B cell (primary cell): ENCODE data around the gene ZFYVE16. TPM values are rescaled to one million over a fixed set of nuclear protein-coding genes. Genes with fewer than 3 reads are reported as not detected.

Source experiments
- ATAC-seq: fragments of 200-7000 bp; cut with Tn5 transposase; one replicate; pipeline ENCODE4 v1.10.0; 2021; ENCODE audit warnings: low read depth, mild to moderate bottlenecking, moderate number of reproducible peaks, moderate library complexity
- CTCF ChIA-PET: fragments of 350-600 bp; sonication (Branson Sonifier 250); formaldehyde crosslinking; loops from one replicate; lab custom pipeline; 2021; ENCODE audit warnings: antibody characterized with exemption, inconsistent platforms; lab: Charles Lee
- POLR2A ChIA-PET: fragments of 350-600 bp; sonication (Branson Sonifier 250); formaldehyde crosslinking; loops from one replicate; lab custom pipeline; 2021; ENCODE audit warnings: antibody characterized with exemption; lab: Charles Lee
- DNase-seq: peaks from one replicate; pipeline ENCODE4 v3.0.0; 2013
- H2AFZ ChIP-seq: 2 replicates; pipeline ENCODE4 v1.6.1; 2012; ENCODE audit warnings: mild to moderate bottlenecking, low read depth, low read length; ENCODE audit not compliant: insufficient read depth, poor library complexity, severe bottlenecking
- H3K27ac ChIP-seq, 2 donors: 1 replicate in 1 of 2; 2 replicates in 1 of 2; pipeline ENCODE4 v1.5.1; 2012 to 2013; ENCODE audit warnings: low read length in 2 of 2, mild to moderate bottlenecking in 2 of 2, moderate library complexity in 1 of 2
- H3K27me3 ChIP-seq, 4 experiments: fragments of 200-600 bp in 1 of 4; sonication (generic) in 1 of 4; replicated peaks in 1 of 4; 1 replicate in 2 of 4; 2 replicates in 2 of 4; pipeline versions ENCODE4 v1.6.1 to v1.7.0; 2013 to 2016; ENCODE audit warnings: low read length in 3 of 4, mild to moderate bottlenecking in 2 of 4, mixed read lengths in 1 of 4, moderate library complexity in 1 of 4; ENCODE audit not compliant: insufficient read depth in 4 of 4, control insufficient read depth in 3 of 4; ENCODE audit errors: control extremely low read depth in 1 of 4
- H3K36me3 ChIP-seq, 2 experiments: replicated peaks in 1 of 2; 1 replicate in 1 of 2; 2 replicates in 1 of 2; pipeline versions ENCODE4 v1.6.1 to v1.7.1; 2013; ENCODE audit warnings: low read length in 1 of 2; ENCODE audit not compliant: insufficient read depth in 2 of 2, control insufficient read depth in 1 of 2; ENCODE audit errors: control extremely low read depth in 1 of 2, extremely low read depth in 1 of 2
- H3K4me1 ChIP-seq, 2 donors: fragments of 200-600 bp in 1 of 2; sonication (generic) in 1 of 2; 1 replicate in 1 of 2; 2 replicates in 1 of 2; pipeline versions ENCODE4 v1.5.1 to v1.6.1; 2013 to 2017; ENCODE audit warnings: low read length in 2 of 2; ENCODE audit not compliant: control insufficient read depth in 2 of 2, insufficient read depth in 2 of 2
- H3K4me2 ChIP-seq: replicated peaks from 2 replicates; pipeline ENCODE3; 2012; ENCODE audit warnings: mild to moderate bottlenecking, low read depth, low read length; ENCODE audit not compliant: poor library complexity, severe bottlenecking
- H3K4me3 ChIP-seq, 5 experiments: fragments of 200-600 bp in 1 of 5; sonication (generic) in 1 of 5; 1 replicate in 3 of 5; 2 replicates in 2 of 5; pipeline versions ENCODE4 v1.5.1 to v1.7.0; 2011 to 2016; ENCODE audit warnings: low read length in 4 of 5, mild to moderate bottlenecking in 4 of 5, low read depth in 2 of 5, control low read depth in 1 of 5, moderate library complexity in 1 of 5; ENCODE audit not compliant: insufficient read depth in 1 of 5; ENCODE audit errors: control extremely low read depth in 1 of 5, extremely low read depth in 1 of 5
- H3K79me2 ChIP-seq: fragments of 200-600 bp; sonication (generic); one replicate; pipeline ENCODE4 v1.6.0; 2016; ENCODE audit warnings: low read length; ENCODE audit not compliant: control insufficient read depth, insufficient read depth
- H3K9ac ChIP-seq: fragments of 200-600 bp; sonication (generic); 2 replicates; pipeline ENCODE4 v1.6.1; 2017; ENCODE audit warnings: mild to moderate bottlenecking, low read length, moderate library complexity
- H3K9me3 ChIP-seq, 3 donors: one replicate each; pipeline versions ENCODE4 v1.6.1 to v1.7.1; 2013; ENCODE audit warnings: low read length in 2 of 3; ENCODE audit not compliant: control insufficient read depth in 2 of 3, insufficient read depth in 1 of 3; ENCODE audit errors: control extremely low read depth in 1 of 3
- H4K20me1 ChIP-seq: 2 replicates; pipeline ENCODE4 v1.6.0; 2012; ENCODE audit warnings: mild to moderate bottlenecking, low read length; ENCODE audit not compliant: insufficient read depth, control insufficient read depth, poor library complexity, severe bottlenecking
- H3K27ac Mint-ChIP-seq: one replicate; pipeline ENCODE4 v1.8.0; 2021; ENCODE audit warnings: mixed read lengths
- H3K27me3 Mint-ChIP-seq: one replicate; pipeline ENCODE4 v1.8.0; 2021; ENCODE audit warnings: mixed read lengths
- H3K4me1 Mint-ChIP-seq: one replicate; pipeline ENCODE4 v1.8.0; 2021; ENCODE audit warnings: mixed read lengths
- H3K4me3 Mint-ChIP-seq: one replicate; pipeline ENCODE4 v1.8.0; 2021; ENCODE audit warnings: mixed read lengths
- H3K9me3 Mint-ChIP-seq: one replicate; pipeline ENCODE4 v1.8.0; 2022; ENCODE audit warnings: mixed read lengths; ENCODE audit not compliant: insufficient read depth
- EZH2 ChIP-seq: IDR thresholded peaks from 2 replicates; pipeline ENCODE4 v1.6.1; 2012; ENCODE audit warnings: borderline replicate concordance, low read depth, mild to moderate bottlenecking, moderate library complexity, low read length; ENCODE audit not compliant: insufficient read depth, poor library complexity, severe bottlenecking
- WGBS: methylation state at CpG from one replicate; pipeline ENCODE4 v1.1.5; 2013; ENCODE audit warnings: missing lambda C conversion rate; ENCODE audit not compliant: insufficient coverage; 5-methylcytosine and 5-hydroxymethylcytosine counted together
- intact Hi-C: fragments of 100-400 bp; cut with micrococcal nuclease; formaldehyde crosslinking; loops from one replicate; pipeline ENCODE4 v1.10.0; 2022
- polyA plus RNA-seq: library from polyadenylated mRNA; depleted of rRNA; stranded (reverse); fragments of >200 nt; gene quantifications from 2 replicates; pipeline ENCODE4 v1.2.3, GENCODE V29; 2012
- total RNA-seq, 2 donors: library from RNA; stranded (reverse); fragments of 120-200 nt in 1 of 2; gene quantifications; 1 replicate in 1 of 2; 2 replicates in 1 of 2; pipeline versions ENCODE4 v1.2.3 to v1.2.4, GENCODE V29; 2013 to 2022
- TF ChIP-seq, protein P1 (sequence below): fragments of 200-600 bp; IDR thresholded peaks from one replicate; pipeline ENCODE4 v1.8.0; 2022; ENCODE audit warnings: antibody characterized with exemption, mild to moderate bottlenecking

The ZFYVE16 gene
- total and polyA plus RNA-seq, 2 donors (not counting 1 experiment from before 2014, with no cell fraction given), result 4.7 to 38.3 TPM

DNA sequence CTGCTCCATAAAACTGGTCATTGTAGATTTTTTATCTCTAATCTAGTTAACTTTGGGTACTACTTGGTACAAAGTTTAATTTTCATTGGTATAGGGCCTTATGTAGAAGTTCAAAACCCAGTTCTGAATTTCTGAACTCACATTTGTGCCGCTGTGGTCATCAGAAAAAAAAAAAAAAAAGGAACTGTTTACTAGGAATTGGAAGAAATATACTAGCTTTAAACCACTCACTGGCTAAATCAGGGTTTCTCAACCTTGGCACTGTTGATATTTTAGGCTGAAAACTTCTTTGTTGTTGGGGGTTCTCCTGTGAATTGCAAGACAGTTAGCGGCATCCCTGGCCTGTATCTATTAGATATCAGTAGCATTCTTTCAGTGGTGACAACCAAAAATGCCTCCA lies 4.1 kb upstream of the ZFYVE16 start:
- intact Hi-C loops, result loop anchor here (10.0 kb wide), 1 partner anchor 1169 kb away; the partner anchor contains the start of gene JMY
- no peak overlapping the region for H3K4me3 Mint-ChIP-seq

More for the DNA sequence above, 4.1 kb upstream of the ZFYVE16 start:
- ChIA-PET POLR2A (no interaction called here), CTCF (no interaction called here)
- H3K4me1 Mint-ChIP-seq, result peaks cover 25% of the 10 kb centered on the region
- TF ChIP-seq, protein P1, sequence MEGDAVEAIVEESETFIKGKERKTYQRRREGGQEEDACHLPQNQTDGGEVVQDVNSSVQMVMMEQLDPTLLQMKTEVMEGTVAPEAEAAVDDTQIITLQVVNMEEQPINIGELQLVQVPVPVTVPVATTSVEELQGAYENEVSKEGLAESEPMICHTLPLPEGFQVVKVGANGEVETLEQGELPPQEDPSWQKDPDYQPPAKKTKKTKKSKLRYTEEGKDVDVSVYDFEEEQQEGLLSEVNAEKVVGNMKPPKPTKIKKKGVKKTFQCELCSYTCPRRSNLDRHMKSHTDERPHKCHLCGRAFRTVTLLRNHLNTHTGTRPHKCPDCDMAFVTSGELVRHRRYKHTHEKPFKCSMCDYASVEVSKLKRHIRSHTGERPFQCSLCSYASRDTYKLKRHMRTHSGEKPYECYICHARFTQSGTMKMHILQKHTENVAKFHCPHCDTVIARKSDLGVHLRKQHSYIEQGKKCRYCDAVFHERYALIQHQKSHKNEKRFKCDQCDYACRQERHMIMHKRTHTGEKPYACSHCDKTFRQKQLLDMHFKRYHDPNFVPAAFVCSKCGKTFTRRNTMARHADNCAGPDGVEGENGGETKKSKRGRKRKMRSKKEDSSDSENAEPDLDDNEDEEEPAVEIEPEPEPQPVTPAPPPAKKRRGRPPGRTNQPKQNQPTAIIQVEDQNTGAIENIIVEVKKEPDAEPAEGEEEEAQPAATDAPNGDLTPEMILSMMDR, result no peak
- TF ChIP-seq EZH2, result no peak
- Histone ChIP-seq H2AFZ (no peak overlapping the region), H3K9ac (no peak overlapping the region), H3K9me3 (no peaks in the 10 kb centered on the region), H3K79me2 (peaks cover 10% of the 10 kb centered on the region), H4K20me1 (no peaks in the 10 kb centered on the region), H3K4me3 (no peak overlapping the region), H3K36me3 (no peaks in the 10 kb centered on the region), H3K4me1 (peaks cover 17 to 21% of the 10 kb centered on the region in 2 donors), H3K27ac (no peak overlapping the region), H3K27me3 (no peaks in the 10 kb centered on the region), H3K4me2 (no peak overlapping the region)
- no CpG with 5 or more reads among the region's 2 CpGs for WGBS
- no peak overlapping the region for H3K27ac Mint-ChIP-seq
- ATAC-seq, result no peak
- no peaks in the 10 kb centered on the region for H3K27me3 Mint-ChIP-seq
- peaks cover 8% of the 10 kb centered on the region for H3K9me3 Mint-ChIP-seq
- DNase-seq, result no peak
